HCT116 (cell line): ENCODE data around the gene FOXD3. TPM values are rescaled to one million over a fixed set of nuclear protein-coding genes. Genes with fewer than 3 reads are reported as not detected.
A peak's percentile ranks its signal among the peaks of the same experiment; 100 is the strongest.

ENCODE experiments used
- ATAC-seq: fragments of 200-7000 bp; cut with Tn5 transposase; 2 replicates; pipeline ENCODE4 v1.9.1; 2020; ENCODE audit warnings: mild to moderate bottlenecking, moderate library complexity
- BruUV-seq: library from RNA; stranded (reverse); fragments of 400-500 nt; replicated peaks from 2 replicates; lab custom pipeline; 2021; lab: Mats Ljungman, UMichigan
- CTCF ChIA-PET: fragments of 300-600 bp; sonication (Branson Sonifier 250); formaldehyde crosslinking; loops from one replicate; lab custom pipeline; 2021; ENCODE audit warnings: antibody characterized with exemption; lab: Charles Lee
- POLR2A ChIA-PET: fragments of 300-600, 350-600 bp; sonication (Branson Sonifier 250); formaldehyde crosslinking; loops from one replicate; lab custom pipeline; 2021; ENCODE audit warnings: antibody characterized with exemption; lab: Charles Lee
- RAD21 ChIA-PET, 2 experiments: fragments of 300-600 bp; sonication (Branson Sonifier 250); formaldehyde crosslinking; loops; one replicate each; lab custom pipeline; 2023; ENCODE audit warnings: low total read pairs in 2 of 2; ENCODE audit not compliant: uncharacterized antibody in 2 of 2, unreplicated experiment in 2 of 2, low non-redundant PET in 1 of 2; lab: Charles Lee
- DNase-seq: peaks from one replicate; pipeline ENCODE4 v3.0.0-alpha.2; 2010; ENCODE audit warnings: low read depth, low spot score
- H2AFZ ChIP-seq: fragments of 200-600 bp; shearing (Covaris generic), sonication (generic); 2 replicates; pipeline ENCODE4 v1.6.1; 2017; ENCODE audit warnings: low read depth, mixed run types, mixed read lengths, antibody characterized with exemption, low read length; ENCODE audit not compliant: poor library complexity, severe bottlenecking
- H3K27ac ChIP-seq: 2 replicates; pipeline ENCODE4 v1.5.1; 2012; ENCODE audit warnings: low read depth, low read length
- H3K27me3 ChIP-seq: fragments of 200-600 bp; sonication (generic); 2 replicates; pipeline ENCODE4 v1.6.1; 2016; ENCODE audit warnings: mixed run types, low read length, mixed read lengths; ENCODE audit not compliant: insufficient read depth
- H3K36me3 ChIP-seq, 2 experiments: fragments of 200-500 bp in 1 of 2; fragments of 200-600 bp in 1 of 2; sonication (Bioruptor generic) in 1 of 2; sonication (generic) in 1 of 2; 2 replicates each; pipeline versions ENCODE4 v1.5.1 to v1.6.1; 2014 to 2016; ENCODE audit warnings: low read length in 2 of 2, inconsistent platforms in 1 of 2, mixed read lengths in 1 of 2, mixed run types in 1 of 2; ENCODE audit not compliant: insufficient read depth in 2 of 2, control insufficient read depth in 1 of 2
- H3K4me1 ChIP-seq, 2 experiments: fragments of 200-600 bp in 1 of 2; sonication (generic) in 1 of 2; 2 replicates each; pipeline versions ENCODE4 v1.5.1 to v1.6.1; 2012 to 2017; ENCODE audit warnings: low read length in 2 of 2, inconsistent platforms in 1 of 2, mild to moderate bottlenecking in 1 of 2, mixed read lengths in 1 of 2, mixed run types in 1 of 2, moderate library complexity in 1 of 2; ENCODE audit not compliant: insufficient read depth in 2 of 2, control insufficient read depth in 1 of 2
- H3K4me2 ChIP-seq: fragments of 200-600 bp; sonication (generic); 2 replicates; pipeline ENCODE4 v1.6.1; 2017; ENCODE audit warnings: mixed run types, low read length, mixed read lengths
- H3K4me3 ChIP-seq, 2 experiments: fragments of 200-600 bp in 1 of 2; sonication (generic) in 1 of 2; replicated peaks in 1 of 2; 2 replicates each; pipeline ENCODE4 v1.5.1; 2011 to 2016; ENCODE audit warnings: low read length in 2 of 2, control low read depth in 1 of 2, low read depth in 1 of 2, mild to moderate bottlenecking in 1 of 2, mixed read lengths in 1 of 2, mixed run types in 1 of 2
- H3K79me2 ChIP-seq: fragments of 200-600 bp; sonication (generic); 2 replicates; pipeline ENCODE4 v1.6.1; 2017; ENCODE audit warnings: mild to moderate bottlenecking, mixed run types, low read length, moderate library complexity, mixed read lengths; ENCODE audit not compliant: insufficient read depth
- H3K9ac ChIP-seq: fragments of 200-600 bp; sonication (generic); 2 replicates; pipeline ENCODE4 v1.6.1; 2016; ENCODE audit warnings: low read length, mixed read lengths
- H3K9me2 ChIP-seq: fragments of 200-600 bp; sonication (generic), shearing (Covaris generic); 2 replicates; pipeline ENCODE4 v1.6.1; 2017; ENCODE audit warnings: mixed run types, mild to moderate bottlenecking, moderate library complexity; ENCODE audit not compliant: insufficient read depth
- H3K9me3 ChIP-seq, 2 experiments: fragments of 200-500 bp in 1 of 2; fragments of 200-600 bp in 1 of 2; sonication (Bioruptor generic) in 1 of 2; sonication (generic) in 1 of 2; 2 replicates each; pipeline ENCODE4 v1.6.1; 2014 to 2017; ENCODE audit warnings: low read length in 2 of 2, mixed read lengths in 2 of 2, inconsistent platforms in 1 of 2, low read depth in 1 of 2, mild to moderate bottlenecking in 1 of 2, mixed run types in 1 of 2, moderate library complexity in 1 of 2; ENCODE audit not compliant: control insufficient read depth in 1 of 2, insufficient read depth in 1 of 2
- H4K20me1 ChIP-seq: fragments of 200-600 bp; sonication (generic), shearing (Covaris generic); 2 replicates; pipeline ENCODE4 v1.6.1; 2017; ENCODE audit warnings: mixed run types, mild to moderate bottlenecking, moderate library complexity; ENCODE audit not compliant: insufficient read depth
- CBX3 ChIP-seq: IDR thresholded peaks from 2 replicates; pipeline ENCODE4 v1.6.1; 2012; ENCODE audit warnings: low read depth
- CEBPB ChIP-seq: IDR thresholded peaks from 2 replicates; pipeline ENCODE4 v1.6.1; 2012; ENCODE audit warnings: low read depth
- EGR1 ChIP-seq: IDR thresholded peaks from 2 replicates; pipeline ENCODE4 v1.6.1; 2012; ENCODE audit warnings: low read depth
- ELF1 ChIP-seq: IDR thresholded peaks from 2 replicates; pipeline ENCODE4 v1.6.1; 2012; ENCODE audit warnings: low read depth, borderline replicate concordance
- EZH2 ChIP-seq: fragments of 200-600 bp; sonication (generic); IDR thresholded peaks from 2 replicates; pipeline ENCODE4 v1.6.1; 2017; ENCODE audit warnings: antibody characterized with exemption, mixed run types
- EZH2phosphoT487 ChIP-seq: fragments of 200-600 bp; IDR thresholded peaks from 2 replicates; pipeline ENCODE4 v1.6.1; 2018; ENCODE audit warnings: antibody characterized with exemption, borderline replicate concordance
- FOSL1 ChIP-seq: IDR thresholded peaks from 2 replicates; pipeline ENCODE4 v1.6.1; 2012; ENCODE audit warnings: low read depth
- JUND ChIP-seq: IDR thresholded peaks from 2 replicates; pipeline ENCODE4 v1.6.1; 2012
- MAX ChIP-seq: IDR thresholded peaks from 2 replicates; pipeline ENCODE4 v1.6.1; 2012
- POLR2A ChIP-seq: IDR thresholded peaks from 2 replicates; pipeline ENCODE4 v1.7.0; 2011; ENCODE audit warnings: borderline replicate concordance; ENCODE audit not compliant: insufficient read depth, insufficient read length; ENCODE audit errors: extremely low read depth
- POLR2AphosphoS5 ChIP-seq: IDR thresholded peaks from 2 replicates; pipeline ENCODE4 v1.6.1; 2011; ENCODE audit warnings: mild to moderate bottlenecking, low read depth, low read length, moderate library complexity
- RAD21 ChIP-seq: IDR thresholded peaks from 2 replicates; pipeline ENCODE4 v1.6.1; 2012; ENCODE audit warnings: low read depth, mild to moderate bottlenecking
- SIN3A ChIP-seq: IDR thresholded peaks from 2 replicates; pipeline ENCODE4 v1.6.1; 2012; ENCODE audit warnings: low read depth
- SP1 ChIP-seq: IDR thresholded peaks from 2 replicates; pipeline ENCODE4 v1.6.1; 2012; ENCODE audit warnings: low read depth
- SRF ChIP-seq: IDR thresholded peaks from 2 replicates; pipeline ENCODE4 v1.6.1; 2012; ENCODE audit warnings: low read depth
- YY1 ChIP-seq: IDR thresholded peaks from 2 replicates; pipeline ENCODE4 v1.6.1; 2011; ENCODE audit warnings: low read length, low read depth, moderate library complexity, mild to moderate bottlenecking; ENCODE audit not compliant: insufficient replicate concordance; ENCODE audit errors: extremely low read depth
- ZBTB33 ChIP-seq: IDR thresholded peaks from 2 replicates; pipeline ENCODE4 v1.6.1; 2011; ENCODE audit warnings: mild to moderate bottlenecking, low read length, moderate library complexity; ENCODE audit not compliant: insufficient replicate concordance; ENCODE audit errors: extremely low read depth
- ZFX ChIP-seq: fragments of 450-650 bp; IDR thresholded peaks from 2 replicates; pipeline ENCODE4 v1.6.1; 2017
- ZNF274 ChIP-seq: fragments of 200-500 bp; sonication (Bioruptor generic); IDR thresholded peaks from 2 replicates; pipeline ENCODE4 v1.6.1; 2014; ENCODE audit warnings: mild to moderate bottlenecking, low read depth, low read length, inconsistent platforms
- intact Hi-C: fragments of 100-400 bp; cut with micrococcal nuclease; formaldehyde crosslinking; loops from 2 replicates; pipeline ENCODE4 v1.10.0; 2022
- total RNA-seq: library from RNA; stranded (reverse); gene quantifications from one replicate; pipeline ENCODE4 v1.2.1, GENCODE V29; 2021; ENCODE audit not compliant: unreplicated experiment
- TF ChIP-seq, protein P1 (sequence below), 3 experiments: fragments of 200-600 bp in 1 of 3; sonication (generic) in 1 of 3; IDR thresholded peaks in 2 of 3; conservative IDR thresholded peaks in 1 of 3; 2 replicates each; pipeline ENCODE4 v1.5.1; 2012 to 2017; ENCODE audit warnings: low read depth in 2 of 3, low read length in 2 of 3, antibody characterized with exemption in 1 of 3, borderline replicate concordance in 1 of 3, control low read depth in 1 of 3, mild to moderate bottlenecking in 1 of 3, mixed read lengths in 1 of 3, mixed run types in 1 of 3, moderate library complexity in 1 of 3; ENCODE audit not compliant: insufficient read depth in 1 of 3
- TF ChIP-seq, protein P2 (sequence below): IDR thresholded peaks from 2 replicates; pipeline ENCODE4 v1.6.1; 2012

FOXD3 gene
- total RNA-seq, 1 experiment from 2014 or later: 0.17 TPM

DNA sequence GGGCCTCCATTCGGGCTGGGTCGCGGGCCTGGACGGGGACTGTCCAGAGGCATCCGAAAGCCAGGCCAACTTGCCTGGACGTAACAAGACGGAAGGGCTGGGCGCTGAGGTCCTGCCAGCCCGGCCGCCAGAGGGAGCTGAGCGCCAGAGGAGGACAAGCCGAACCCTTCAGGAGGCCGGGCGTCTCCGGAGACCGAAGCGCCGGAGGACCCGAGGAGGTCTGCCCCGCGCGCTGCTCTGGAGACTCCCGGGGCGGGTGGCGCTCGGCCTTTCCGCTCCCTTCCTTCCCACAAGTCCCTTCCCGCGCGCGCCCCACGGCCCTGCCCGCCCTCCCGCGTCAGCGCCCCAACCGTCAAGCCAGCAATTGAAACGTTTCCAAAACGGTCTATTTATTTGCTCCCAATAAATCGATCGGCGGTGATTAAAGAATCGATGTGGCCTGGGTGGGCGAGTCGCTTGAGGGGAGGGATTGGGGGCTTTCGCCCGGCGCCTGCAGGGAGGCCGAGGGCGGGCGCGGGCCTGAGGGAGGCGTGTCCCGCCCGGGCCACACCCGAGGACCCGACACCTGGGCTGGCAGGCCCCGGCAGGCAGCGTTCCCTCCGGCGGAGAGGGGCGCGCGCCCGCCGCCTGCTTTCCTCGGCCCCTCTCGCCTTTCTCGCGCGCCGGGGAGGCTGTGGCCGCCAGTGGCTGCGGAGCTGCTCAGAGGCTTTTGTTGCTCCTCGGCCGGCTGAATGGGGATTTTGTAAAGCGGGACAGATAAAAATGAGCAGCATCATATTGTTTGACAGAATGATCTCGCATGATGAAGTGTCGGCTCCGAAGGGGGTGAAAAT is 5.2 kb upstream of the FOXD3 start:
- ChIA-PET POLR2A (no interaction called here), CTCF (interaction anchor here (0.7 to 2.4 kb wide), 4 partner anchors 10 to 476 kb away, joined by 3 to 11 read pairs (median 3); no protein-coding TSS in a partner anchor), RAD21 (no interaction called here)
- no peaks in the 10 kb centered on the region for H3K9me2 ChIP-seq
- intact Hi-C loops: loop anchor here (5.0 kb wide), 1 partner anchor 220 kb away; no protein-coding TSS in a partner anchor
- peak; percentile 78 for DNase-seq
- ATAC-seq: peak; percentile 93
- H3K4me2 ChIP-seq: peak overlapping the region; percentile 82
- H3K27ac ChIP-seq: peak overlapping the region; percentile 73
- peak overlapping the region; percentile 90 for H2AFZ ChIP-seq
- H3K9me3 ChIP-seq: no peaks in the 10 kb centered on the region
- H3K27me3 ChIP-seq: no peaks in the 10 kb centered on the region
- no peaks in the 10 kb centered on the region for H3K36me3 ChIP-seq
- no peaks in the 10 kb centered on the region for H4K20me1 ChIP-seq
- H3K9ac ChIP-seq: peak overlapping the region; percentile 67
- H3K4me1 ChIP-seq: peaks cover 10 to 14% of the 10 kb centered on the region in 2 experiments
- H3K4me3 ChIP-seq: peak overlapping the region; percentile 50 to 68
- BruUV-seq: no TSS peak
- no peaks in the 10 kb centered on the region for H3K79me2 ChIP-seq
- TF ChIP-seq POLR2AphosphoS5 (peak; percentile 73), EGR1 (no peak), ZBTB33 (no peak), ZFX (peak; percentile 67), SP1 (peak; percentile 38), RAD21 (peak; percentile 67), ELF1 (no peak; the same call in 1 of the 2 replicates), MAX (peak; percentile 67), SIN3A (no peak), JUND (no peak), SRF (no peak), CEBPB (no peak), EZH2phosphoT487 (no peak), POLR2A (no peak), ZNF274 (no peak), EZH2 (no peak), FOSL1 (no peak), YY1 (peak; percentile 33), CBX3 (no peak)
- TF ChIP-seq, protein P1, sequence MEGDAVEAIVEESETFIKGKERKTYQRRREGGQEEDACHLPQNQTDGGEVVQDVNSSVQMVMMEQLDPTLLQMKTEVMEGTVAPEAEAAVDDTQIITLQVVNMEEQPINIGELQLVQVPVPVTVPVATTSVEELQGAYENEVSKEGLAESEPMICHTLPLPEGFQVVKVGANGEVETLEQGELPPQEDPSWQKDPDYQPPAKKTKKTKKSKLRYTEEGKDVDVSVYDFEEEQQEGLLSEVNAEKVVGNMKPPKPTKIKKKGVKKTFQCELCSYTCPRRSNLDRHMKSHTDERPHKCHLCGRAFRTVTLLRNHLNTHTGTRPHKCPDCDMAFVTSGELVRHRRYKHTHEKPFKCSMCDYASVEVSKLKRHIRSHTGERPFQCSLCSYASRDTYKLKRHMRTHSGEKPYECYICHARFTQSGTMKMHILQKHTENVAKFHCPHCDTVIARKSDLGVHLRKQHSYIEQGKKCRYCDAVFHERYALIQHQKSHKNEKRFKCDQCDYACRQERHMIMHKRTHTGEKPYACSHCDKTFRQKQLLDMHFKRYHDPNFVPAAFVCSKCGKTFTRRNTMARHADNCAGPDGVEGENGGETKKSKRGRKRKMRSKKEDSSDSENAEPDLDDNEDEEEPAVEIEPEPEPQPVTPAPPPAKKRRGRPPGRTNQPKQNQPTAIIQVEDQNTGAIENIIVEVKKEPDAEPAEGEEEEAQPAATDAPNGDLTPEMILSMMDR (IDR thresholded peaks at IDR 0.05 in 2 of 3, conservative IDR thresholded peaks at IDR 0.05 in 1 of 3; ENCODE audit: borderline replicate concordance in 1 of 3, insufficient read depth in 1 of 3, low read depth in 2 of 3, low read length in 2 of 3): peak; percentile 59 to 88 (median 66)
- TF ChIP-seq, protein P2, sequence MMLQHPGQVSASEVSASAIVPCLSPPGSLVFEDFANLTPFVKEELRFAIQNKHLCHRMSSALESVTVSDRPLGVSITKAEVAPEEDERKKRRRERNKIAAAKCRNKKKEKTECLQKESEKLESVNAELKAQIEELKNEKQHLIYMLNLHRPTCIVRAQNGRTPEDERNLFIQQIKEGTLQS: no peak
